NB4 (cell line): ENCODE measurements around the gene SLCO1C1.

Experiments
- DNase-seq: peaks from one replicate; pipeline ENCODE4 v3.0.0; 2010; ENCODE audit warnings: low read depth
- H3K4me3 ChIP-seq: one replicate; pipeline ENCODE4 v1.5.1; 2011; ENCODE audit warnings: mild to moderate bottlenecking, low read depth, low read length, moderate library complexity
- MYC ChIP-seq: IDR thresholded peaks from 2 replicates; pipeline ENCODE4 v1.6.1; 2011; ENCODE audit warnings: low read depth, low read length
- POLR2A ChIP-seq: IDR thresholded peaks from 2 replicates; pipeline ENCODE4 v1.6.1; 2011; ENCODE audit warnings: mild to moderate bottlenecking; ENCODE audit not compliant: insufficient read length; ENCODE audit errors: extremely low read depth
- TF ChIP-seq, protein P1 (sequence below): IDR thresholded peaks from 2 replicates; pipeline ENCODE4 v1.6.1; 2011; ENCODE audit warnings: low read depth, low read length
- TF ChIP-seq, protein P2 (sequence below): IDR thresholded peaks from one replicate; pipeline ENCODE4 v1.5.1; 2012; ENCODE audit warnings: low read depth, low read length

The SLCO1C1 gene

DNA sequence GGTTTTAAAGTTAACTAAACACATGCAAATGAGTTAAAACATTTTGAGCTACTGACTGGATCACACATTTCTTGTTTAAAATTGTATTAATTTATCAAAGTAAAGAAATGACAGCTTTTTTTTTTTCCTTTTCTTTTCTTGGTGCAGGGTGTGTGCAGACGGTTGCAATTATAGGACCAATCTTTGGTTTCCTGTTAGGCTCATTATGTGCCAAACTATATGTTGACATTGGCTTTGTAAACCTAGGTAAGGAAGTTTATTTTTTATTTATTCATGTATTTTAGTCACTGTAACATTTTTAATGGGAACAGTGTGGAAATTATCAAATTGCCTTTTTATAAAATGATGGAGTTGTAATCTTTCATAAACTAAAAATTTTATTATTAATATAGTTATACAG, 21.9 kb downstream of the SLCO1C1 start:
- TF ChIP-seq MYC, result no peak
- TF ChIP-seq, protein P1, sequence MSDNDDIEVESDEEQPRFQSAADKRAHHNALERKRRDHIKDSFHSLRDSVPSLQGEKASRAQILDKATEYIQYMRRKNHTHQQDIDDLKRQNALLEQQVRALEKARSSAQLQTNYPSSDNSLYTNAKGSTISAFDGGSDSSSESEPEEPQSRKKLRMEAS, result no peak
- TF ChIP-seq POLR2A, result no peak
- TF ChIP-seq, protein P2, sequence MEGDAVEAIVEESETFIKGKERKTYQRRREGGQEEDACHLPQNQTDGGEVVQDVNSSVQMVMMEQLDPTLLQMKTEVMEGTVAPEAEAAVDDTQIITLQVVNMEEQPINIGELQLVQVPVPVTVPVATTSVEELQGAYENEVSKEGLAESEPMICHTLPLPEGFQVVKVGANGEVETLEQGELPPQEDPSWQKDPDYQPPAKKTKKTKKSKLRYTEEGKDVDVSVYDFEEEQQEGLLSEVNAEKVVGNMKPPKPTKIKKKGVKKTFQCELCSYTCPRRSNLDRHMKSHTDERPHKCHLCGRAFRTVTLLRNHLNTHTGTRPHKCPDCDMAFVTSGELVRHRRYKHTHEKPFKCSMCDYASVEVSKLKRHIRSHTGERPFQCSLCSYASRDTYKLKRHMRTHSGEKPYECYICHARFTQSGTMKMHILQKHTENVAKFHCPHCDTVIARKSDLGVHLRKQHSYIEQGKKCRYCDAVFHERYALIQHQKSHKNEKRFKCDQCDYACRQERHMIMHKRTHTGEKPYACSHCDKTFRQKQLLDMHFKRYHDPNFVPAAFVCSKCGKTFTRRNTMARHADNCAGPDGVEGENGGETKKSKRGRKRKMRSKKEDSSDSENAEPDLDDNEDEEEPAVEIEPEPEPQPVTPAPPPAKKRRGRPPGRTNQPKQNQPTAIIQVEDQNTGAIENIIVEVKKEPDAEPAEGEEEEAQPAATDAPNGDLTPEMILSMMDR, result no peak
- H3K4me3 ChIP-seq, result no peak overlapping the region
- no peak for DNase-seq

DNA sequence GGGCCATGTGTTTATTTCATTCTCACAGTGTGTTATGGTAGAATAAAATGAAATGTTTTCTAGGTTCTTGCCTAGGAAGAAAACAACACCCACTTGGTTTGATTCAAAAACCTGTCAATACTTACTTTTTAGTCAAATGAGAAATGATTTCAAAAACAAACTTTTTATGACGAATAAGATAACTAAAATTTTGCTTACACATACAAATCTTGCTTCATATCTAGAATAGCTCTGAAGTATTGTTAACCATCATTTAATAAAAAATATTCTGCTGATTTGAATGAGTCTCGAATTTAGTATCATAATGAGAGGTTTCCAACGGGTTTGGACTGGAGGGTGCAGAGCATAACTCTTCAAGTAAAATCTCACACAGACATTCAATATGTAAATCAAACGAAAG, 23.2 kb downstream of the SLCO1C1 start:
- no peak overlapping the region for H3K4me3 ChIP-seq
- TF ChIP-seq, protein P2, result no peak
- TF ChIP-seq, protein P1, result no peak
- no peak for TF ChIP-seq MYC
- no peak for TF ChIP-seq POLR2A
- DNase-seq, result no peak

DNA sequence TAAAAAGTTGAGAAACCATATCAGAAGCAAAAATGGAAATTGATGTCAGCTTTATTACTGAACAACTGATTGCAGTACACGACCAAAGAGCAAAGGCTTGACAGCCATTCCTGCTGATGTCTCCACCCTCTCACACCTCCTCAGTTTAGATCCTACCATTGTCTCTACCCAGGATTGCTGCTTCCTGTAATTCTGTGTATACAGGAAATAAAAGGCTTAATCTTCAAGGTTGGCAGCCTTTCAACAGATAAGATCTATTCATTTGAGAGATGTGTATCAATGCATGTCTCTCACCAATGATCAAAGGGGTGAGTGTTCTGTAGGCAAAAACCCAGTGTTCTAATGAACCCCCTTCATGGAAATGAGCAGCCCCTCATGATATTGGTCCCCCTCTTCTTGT, 27.0 kb downstream of the SLCO1C1 start:
- TF ChIP-seq POLR2A, result no peak
- no peak for TF ChIP-seq MYC
- TF ChIP-seq, protein P1, result no peak
- TF ChIP-seq, protein P2, result no peak
- DNase-seq, result no peak
- no peak overlapping the region for H3K4me3 ChIP-seq

DNA sequence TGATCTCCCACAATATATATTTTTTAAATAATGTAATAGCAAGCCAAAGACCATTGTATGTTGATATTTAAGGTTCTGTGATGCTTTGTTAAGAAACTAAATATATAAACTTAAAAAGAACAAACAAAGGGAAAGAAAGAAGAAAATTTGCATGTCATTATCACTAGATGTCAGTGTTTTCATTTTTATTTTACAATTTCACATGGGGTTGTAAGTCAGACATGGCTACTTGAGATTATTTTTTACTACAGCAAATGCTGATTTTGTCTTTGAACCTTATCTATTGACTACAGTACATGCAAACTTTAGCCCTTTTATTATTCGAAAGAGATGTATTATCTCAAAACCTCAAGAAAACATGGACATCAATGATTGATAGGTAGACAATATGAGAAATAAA, 36.1 kb downstream of the SLCO1C1 start:
- H3K4me3 ChIP-seq, result no peak overlapping the region
- no peak for TF ChIP-seq MYC
- TF ChIP-seq, protein P2, result no peak
- no peak for TF ChIP-seq POLR2A
- TF ChIP-seq, protein P1, result no peak
- DNase-seq, result peak; percentile 19

DNA sequence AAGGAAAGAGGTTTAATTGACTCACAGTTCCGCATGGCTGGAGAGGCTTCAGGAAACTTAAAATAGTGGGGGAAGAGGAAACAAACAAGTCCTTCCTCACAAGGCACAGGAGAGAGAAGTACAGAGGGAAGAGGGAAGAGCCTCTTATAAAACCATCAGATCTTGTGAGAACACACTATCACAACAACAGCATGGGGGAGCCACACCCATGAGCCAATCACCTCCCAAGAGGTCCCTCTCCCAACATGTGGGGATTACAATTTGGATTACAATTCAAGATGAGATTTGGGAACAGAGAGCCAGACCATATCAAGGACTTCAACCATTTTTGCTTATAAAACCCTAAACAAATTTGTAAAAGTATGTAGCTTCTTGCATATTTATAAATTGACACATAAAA, 45.8 kb downstream of the SLCO1C1 start:
- no peak for DNase-seq
- H3K4me3 ChIP-seq, result no peak overlapping the region
- TF ChIP-seq, protein P2, result no peak

DNA sequence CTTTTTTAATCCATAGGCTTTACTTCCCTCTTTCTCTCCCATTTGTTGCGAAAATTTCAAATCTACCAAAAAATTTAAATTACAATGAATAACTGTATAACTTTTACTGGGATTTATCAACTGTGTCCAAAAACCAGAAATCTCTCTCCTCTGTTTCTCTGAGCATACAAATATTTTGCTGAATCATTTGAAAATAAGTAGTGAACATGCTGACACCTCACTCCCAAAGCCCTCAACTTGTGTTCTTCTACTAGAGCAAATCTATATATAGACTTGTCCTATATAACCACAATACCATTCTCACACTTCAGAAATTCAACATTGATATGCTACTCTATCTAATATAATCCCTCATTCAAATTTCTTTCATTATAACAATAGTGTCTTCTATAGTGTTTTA, 53.1 kb downstream of the SLCO1C1 start:
- no peak overlapping the region for H3K4me3 ChIP-seq
- TF ChIP-seq, protein P2, result no peak
- TF ChIP-seq, protein P1, result no peak
- TF ChIP-seq POLR2A, result no peak
- TF ChIP-seq MYC, result no peak
- no peak for DNase-seq
